Mucosa of gallbladder (tissue), 1 donor: Measurements from ENCODE around the gene GSAP. TPM values are rescaled to one million over a fixed set of nuclear protein-coding genes. Genes with fewer than 3 reads are reported as not detected.

Experiments
- DNase-seq: peaks from one replicate; pipeline ENCODE4 v3.0.0-alpha.2; 2020; ENCODE audit warnings: low spot score
- total RNA-seq: library from RNA; stranded (reverse); gene quantifications from one replicate; pipeline ENCODE4 v1.2.1, GENCODE V29; 2021
- donor health status: DM: no; HTN: no; CAD: no.

Gene GSAP
- total RNA-seq, 1 donor from 2014 or later: 23.9 TPM

DNA sequence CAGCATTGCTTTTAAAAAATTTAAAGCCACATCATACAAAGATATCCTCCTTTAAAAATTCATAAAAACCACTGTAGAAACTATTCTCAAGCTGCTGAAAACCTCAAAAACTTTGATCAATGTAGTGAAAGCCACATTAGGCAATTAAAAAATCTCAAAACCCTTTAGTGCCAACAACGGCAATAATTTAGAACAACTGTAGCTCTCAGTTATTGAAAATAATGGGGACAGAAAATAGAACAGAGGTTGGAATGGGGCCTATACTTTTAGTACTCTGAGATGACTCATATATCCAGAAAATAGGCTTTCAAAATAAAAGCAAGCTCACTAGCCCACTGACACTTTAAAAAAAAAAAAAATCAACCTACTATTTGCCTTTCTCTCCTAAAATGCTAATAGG lies 87.5 kb downstream of the GSAP start:
- DNase-seq: no peak

DNA sequence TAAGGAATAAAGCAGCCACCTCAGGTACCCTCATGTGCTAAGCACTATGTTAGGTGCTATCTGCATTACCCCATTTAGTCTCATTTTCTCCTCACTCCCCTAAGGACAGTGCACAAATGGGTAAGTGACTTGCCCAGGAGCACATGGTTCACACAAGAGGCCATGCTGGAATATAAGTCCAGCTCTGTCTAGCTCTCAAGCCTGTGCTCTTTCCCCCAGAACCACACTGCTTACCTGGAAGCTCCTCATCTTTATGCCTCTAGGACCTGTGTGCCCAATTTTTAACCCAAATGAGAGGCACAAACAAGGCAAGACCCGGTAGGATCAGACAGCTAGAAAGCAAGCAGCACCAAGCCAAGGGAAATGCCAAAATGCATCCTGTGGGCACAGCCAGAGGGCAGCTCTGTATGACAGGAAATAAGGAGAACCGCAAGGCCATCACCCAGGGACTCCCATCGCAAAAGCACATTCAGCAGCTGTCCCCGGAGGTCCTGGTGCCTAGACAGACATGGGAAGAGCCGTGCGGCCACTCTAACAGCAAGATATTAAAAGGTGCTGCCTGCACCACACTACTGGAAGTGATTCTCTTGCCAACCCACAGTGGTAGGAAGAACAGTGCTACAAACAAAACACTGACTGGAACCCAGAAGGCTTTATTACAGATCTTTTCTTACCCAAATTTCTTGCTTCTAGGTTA lies 88.1 kb downstream of the GSAP start:
- no peak for DNase-seq

DNA sequence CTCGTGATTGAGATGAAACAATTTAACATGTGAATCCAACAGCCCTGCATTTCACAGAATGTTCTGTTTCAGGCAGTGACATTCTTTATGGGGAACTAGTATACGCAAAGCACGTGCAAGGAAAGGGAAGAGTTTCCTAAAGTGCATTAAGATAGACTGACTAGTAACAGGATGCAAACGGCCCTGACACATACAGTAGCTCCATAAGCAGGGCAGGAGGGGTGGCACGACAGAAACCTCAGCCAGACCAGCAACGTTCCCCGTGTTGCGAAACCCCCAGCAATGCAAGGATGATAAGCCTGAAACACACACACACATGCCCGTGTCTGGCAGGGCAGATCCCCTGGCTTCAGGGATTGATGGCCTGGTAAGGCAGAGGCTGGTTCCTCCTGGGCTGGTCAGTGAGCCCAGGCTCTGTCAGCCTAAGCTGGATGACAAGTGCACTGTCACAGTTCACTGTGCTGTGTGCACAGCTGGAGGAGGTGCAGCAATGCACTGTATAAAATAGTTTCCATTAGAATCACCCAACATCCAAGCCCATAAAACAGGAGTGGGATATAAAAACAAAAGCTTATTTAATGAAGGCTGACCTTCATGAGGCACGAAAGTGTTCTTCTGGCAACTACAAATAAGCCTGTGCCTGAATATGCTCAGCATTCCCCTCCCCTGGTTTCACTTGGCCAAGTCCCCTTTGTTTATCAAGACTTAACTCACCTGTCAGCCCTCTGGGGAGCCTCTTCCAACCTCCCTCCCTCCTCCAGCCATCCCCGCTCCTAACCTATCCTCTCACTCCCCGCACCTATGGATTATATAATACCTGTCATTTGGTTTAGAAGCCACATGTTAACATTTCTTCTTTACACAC lies 88.8 kb downstream of the GSAP start:
- DNase-seq: no peak

DNA sequence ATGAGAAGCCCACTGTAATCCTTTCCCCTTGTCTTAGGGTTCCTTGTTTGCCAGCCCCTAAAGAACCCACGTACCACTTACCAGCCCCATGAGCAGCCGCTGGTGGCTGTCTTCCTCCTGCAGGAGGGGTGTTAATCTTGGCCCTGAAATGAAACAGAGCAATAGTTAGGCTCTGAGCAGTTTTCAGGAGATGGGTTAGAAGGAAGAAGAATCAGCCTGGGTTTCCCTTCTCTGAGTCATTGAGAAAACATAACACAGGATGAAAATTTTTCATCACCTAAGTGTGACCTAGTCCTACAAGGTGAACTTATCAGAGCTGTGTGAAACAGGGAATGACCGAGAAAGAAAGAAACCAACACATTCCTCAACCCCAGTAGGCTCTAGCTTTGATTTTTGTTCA lies 90.0 kb downstream of the GSAP start:
- no peak for DNase-seq

DNA sequence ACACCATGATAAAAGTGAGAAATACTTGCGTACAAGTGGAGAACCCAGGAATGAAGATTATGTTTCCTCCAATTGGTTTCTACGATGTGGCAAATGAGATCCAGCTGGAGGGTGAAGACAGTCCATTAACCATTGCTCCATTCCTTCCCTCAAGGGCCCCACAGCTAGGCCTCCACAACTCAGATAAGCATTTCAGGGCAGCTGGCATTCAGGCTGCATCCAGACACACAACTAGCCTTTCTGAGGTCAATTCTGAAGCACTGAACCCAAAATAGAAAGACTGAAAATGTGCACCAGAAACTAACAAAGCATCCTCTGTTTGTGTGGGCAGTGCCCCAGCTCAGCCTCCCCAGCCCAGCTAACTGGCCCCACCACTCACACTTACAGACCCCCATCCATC lies 94.8 kb downstream of the GSAP start:
- DNase-seq: no peak

DNA sequence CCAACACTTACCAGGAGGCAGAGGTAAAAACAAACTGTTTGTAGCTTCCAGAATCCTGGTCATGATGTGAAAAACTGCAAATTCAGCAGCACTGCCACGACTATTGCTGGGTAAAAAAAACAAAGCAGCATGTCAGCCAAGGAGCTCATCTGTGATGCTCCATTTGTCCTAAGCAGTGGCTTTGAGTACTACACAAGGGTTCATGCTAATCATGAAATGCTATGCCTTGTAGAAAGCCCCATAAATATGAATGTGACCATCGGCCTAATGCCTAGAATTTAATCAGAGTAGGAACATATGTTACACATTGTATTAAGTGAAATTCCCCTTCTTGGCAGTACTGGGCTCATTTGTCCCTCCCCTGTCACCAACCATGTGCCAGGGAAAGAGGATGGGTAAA lies 95.4 kb downstream of the GSAP start:
- no peak for DNase-seq

DNA sequence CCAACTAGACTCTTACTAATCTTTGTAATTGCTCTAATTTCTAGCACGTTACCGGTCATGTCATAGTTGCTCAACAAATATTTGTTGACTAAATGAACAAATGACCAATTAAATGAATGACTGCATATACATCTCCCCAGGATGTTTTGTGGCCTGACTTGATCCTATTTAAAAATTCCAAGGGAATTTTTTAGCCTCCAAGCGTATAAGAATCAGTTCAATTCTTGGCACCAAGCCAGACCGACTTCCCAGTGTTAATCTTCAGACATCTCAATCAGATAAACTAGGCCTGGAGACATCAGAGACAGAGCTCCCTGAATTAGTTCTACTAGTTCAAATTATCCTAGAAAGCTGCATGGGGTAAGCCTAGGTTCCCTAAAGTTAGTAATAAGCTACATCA lies 96.0 kb downstream of the GSAP start:
- DNase-seq: no peak

DNA sequence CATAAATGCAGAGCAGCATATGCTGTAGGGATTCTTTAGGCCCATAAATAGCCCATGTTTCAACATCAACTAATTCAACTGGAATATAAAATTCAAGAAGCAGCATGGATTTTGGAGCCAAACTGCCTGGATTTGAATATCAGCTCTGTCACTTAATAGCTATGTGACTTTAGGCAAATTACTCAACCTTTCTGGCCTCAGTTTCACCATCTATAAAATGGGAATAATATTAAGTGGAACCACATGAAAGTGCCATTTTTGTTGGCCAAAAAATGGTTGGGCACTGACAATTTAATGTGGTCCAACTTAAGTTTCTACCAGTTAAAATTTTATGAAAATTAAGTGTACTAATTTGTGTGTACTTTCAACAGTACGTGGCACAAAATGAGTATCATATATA lies 98.1 kb downstream of the GSAP start:
- no peak for DNase-seq

DNA sequence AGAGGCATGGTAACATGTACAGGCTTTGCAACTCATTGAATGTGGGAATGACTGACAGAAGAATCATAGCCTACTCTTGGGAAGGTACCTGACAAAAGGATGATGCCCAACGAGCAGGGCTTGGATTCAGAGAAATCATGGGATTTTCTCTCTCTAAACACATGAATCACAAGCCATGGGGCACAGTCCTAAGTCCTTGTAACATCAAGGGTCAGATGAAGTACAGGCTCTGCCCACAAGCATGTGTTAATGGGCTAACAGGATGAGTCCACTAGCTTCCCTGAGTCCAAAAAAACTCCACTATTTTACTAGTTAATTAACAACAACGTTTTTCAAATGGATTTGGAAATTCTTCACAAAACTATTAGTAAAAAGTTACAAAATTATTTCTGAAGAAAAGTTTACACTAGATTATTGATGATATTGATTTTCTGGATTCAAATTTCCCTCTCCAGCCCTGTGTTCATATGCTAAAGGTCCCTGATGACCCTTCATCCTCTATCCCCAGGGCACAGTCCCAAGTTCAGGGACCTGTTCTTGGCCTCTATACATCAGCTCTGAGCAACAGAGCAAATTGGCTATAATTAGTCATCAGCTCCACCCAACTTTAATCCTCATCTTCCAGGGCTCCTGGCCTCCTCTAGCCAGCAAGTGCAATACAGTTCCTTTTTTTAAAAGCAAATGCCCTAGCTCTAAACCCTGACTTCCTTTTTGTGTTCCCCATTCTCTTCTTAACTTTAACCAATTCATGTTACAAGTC lies 99.8 kb downstream of the GSAP start:
- DNase-seq: no peak

DNA sequence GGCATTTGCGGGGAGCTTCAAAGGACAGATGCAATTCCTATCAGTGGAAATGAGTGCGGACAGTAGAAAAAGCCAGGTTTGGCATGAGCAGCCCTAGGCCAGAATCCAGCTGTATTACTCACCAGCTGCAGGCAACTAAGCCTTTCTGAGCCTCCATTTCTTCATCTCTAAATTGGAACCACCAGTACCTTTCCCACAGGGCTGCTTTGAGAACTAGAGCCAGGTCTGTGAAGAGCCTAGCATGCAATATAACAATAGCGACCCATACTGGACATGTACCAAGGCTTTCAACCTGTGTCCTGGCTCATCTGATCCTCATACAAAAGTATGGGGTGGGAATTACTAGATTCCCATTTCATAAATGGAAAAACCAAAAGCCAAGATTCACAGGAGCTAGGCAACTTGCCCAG lies 101.0 kb downstream of the GSAP start:
- no peak for DNase-seq

DNA sequence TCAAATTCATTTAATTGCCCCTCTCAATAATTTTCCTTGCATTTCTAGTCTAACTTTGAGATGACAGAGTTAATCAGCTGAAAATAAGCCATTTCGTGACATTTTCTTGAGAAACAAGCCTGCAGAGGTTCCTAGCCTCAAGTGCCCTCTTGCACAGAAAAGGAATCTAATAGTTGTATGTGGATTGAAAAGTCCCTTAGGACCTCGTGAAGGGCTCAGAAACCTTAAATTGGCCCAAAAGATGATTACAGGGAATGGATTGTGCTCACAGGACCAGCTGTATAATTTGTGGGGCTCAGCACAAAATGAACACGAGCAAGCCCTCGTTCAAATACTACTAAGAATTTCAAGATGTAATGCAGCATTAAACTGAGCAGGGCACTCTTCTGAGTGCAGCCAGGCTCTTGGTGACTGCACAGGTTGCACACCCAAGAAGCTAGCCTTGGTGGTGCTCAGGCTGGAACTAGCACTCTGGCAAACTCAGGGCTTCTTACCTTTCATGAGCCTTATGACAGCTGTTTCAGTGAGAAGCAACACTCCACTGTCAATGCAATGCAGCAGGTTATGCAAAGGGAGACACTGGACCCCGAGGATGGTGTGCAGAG lies 102.2 kb downstream of the GSAP start:
- no peak for DNase-seq

DNA sequence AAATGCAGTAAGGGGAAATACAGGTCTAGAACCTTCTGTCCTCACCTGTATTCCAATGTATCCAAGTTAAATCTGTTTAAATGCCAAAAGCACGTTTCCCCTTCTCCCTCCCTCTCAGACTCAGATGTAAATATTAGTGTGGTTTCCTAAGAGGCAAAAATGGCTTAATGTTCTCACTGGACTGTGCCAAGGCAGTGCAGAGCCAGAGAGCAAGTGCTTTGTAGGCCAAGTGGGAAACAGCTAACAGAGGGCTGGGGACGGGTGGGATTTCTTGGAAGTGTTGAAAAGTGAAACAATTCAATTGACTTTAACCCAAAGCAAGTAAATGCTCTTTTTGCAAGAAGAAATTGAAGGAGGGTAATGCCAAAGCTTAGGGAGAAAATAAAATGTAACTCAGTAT lies 103.1 kb downstream of the GSAP start:
- DNase-seq: no peak

DNA sequence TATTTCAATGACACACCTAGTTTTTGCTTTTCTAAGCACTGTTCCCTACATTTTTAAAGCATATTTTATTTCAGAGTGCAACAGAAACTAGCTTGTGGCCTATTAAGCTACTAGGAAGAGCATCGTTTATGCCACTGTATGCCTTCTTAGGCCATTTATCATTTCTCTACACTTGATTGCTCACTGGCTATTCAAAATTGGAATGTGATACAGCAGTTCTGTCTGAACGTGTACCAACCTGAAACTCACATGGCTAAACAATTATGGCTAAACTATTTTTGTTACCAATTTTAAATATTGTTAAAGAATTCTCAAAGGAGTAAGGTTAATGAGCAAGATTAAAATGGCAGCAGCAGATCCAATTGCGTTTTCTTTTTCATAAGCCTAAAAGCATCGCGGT lies 105.2 kb downstream of the GSAP start:
- DNase-seq: no peak

DNA sequence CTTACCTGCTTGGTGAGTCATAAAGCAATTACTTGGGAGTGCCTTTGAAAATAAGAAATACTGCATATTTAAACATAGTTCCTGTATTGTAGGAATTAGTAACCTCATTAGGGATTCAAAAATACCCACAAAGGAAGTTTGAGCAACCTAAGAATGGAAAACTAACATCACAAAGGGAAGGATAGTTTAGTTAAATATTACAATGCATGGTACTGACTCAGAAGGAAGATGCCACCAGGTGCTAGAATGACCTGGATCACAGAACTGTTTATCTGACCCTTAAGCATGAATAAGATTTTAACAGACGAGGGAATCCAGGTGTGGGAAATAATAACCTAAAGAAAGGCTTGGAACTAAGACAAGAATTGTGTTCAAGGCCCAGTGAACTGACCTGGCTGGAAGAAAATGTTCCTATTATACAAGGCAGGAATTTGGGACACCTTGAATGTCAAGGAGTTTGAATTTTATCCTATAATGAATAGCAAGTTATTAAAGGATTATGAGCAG lies 106.4 kb downstream of the GSAP start:
- DNase-seq: no peak

DNA sequence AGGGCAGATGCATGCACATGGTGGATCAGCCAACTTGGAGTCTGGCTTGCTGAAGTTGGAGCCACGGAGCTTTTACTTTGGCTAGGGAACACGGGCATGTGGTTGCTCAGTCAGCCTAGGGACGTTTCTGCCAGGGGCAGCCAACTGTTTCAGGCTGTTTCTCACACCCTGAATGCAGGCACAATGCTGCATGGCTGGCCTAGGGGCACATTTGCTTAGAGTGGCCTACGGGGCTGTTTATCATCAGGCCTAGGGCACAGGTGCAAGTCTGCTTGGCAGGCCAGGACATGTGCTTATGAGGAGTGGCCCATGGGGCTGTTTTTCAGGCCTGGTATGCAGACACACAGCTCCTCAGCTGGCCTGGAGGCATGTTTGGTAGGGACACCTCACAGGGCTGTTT lies 107.4 kb downstream of the GSAP start:
- no peak for DNase-seq

DNA sequence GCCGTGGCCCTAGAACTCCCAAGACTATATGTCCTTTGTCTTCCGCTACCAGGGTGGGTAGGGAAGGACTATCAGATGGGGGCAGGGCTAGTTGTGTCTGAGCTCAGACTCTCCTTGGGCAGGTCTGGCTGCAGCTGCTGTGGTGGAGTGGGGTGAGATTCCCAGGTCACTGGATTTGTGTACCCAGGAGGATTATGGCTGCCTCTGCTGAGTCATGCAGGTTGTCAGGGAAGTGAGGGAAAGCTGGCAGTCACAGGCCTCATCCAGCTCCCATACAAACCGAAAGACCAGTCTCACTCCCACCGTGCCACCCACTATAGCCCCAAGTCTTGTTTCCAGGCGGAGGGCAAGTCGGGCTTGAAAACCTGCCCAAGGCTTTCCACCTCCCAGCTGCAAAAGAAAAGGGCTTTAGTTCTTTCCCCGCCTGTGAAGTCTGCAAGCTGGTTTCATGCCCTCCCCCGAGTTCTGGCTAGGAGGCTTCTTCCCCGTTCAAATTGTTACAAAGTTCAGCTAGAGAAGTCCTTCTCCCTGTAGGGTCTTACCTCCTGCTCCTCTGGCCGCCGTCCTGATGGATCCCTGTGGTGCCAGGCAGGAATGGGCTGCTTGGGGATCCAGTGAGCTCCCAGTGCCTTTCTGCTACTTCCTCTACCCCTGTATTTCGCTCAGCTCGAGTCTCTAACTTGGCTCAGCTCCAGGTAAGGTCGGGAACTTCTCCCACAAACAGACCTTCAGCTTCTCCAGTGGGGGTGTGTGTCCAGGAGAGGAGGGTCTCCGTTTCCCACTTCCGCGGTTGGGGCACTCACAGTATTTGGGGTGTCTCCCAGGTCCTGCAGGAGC lies 109.7 kb downstream of the GSAP start:
- DNase-seq: no peak

DNA sequence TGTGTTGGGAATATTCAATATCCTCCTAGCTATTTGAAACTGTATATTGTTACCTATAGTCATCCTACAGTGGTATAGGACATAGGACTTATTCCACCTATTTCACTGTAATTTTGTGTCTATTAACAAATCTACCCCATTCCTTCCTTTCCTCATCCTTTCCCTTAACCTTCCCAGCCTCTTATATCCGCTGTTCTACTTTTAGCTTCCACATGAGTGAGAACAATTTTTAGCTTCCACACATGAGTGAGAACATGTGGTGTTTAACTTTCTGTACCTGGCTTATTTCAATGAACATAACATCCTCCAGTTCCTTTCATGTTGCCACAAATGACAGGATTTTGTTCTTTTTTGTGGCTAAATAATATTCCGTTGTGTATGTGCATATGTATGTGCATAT lies 120.6 kb downstream of the GSAP start:
- DNase-seq: no peak

DNA sequence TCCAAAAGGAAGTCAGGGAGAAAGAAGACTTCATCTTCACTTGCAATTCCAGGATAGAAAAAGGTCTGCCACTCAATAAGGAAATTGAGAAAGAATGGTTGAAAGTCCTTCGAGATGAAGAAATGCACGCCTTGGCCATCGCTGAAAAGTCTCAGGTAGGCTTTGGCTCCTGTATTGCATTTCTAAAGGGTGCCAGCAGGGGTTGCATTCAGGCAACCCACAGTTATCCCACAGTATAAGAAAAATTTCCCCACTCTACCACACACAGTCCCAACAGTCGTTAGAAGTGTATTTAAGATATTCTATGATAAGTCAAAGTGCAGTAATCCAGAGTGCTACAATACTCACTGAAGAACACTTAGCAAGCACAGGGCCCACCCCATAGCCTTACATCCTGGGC lies 123.1 kb downstream of the GSAP start:
- no peak for DNase-seq

DNA sequence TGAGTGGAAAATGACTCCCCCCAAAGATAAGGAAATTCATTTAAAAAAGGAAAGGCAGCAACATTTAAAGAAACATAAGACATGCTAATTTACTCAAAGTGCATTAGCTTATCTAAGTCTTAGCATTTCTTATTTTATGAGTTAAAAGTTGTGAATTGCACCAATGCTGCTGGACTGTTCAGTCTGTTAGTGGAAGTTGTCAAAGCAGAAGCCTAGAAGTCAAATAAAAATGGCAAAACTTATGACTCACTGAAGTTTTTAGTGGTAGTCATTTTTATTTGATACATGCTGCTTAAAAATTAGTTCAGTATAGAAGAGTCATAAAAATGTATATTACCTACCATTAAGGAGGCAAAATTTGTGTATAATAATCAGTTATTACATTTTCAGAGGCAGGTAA lies 125.7 kb downstream of the GSAP start:
- DNase-seq: no peak

DNA sequence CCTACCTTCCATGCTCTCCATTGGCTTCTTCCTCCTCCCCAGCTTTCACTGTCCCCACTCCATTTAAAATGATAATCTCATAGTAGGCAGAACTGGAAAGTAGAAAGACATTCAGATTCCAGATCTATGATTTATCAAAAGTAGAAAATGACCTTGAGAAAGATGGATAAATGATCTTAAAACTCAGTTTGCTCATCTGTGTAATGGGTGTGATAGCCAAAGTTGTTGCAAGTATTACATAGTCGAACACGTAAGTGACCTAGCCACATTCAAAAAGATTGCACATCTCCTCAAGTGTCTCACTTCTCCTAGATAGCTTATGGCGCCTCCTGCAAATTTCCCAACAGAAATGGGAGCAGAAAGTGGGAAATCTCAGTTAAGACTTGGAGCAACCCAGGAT lies 126.8 kb downstream of the GSAP start:
- DNase-seq: no peak

DNA sequence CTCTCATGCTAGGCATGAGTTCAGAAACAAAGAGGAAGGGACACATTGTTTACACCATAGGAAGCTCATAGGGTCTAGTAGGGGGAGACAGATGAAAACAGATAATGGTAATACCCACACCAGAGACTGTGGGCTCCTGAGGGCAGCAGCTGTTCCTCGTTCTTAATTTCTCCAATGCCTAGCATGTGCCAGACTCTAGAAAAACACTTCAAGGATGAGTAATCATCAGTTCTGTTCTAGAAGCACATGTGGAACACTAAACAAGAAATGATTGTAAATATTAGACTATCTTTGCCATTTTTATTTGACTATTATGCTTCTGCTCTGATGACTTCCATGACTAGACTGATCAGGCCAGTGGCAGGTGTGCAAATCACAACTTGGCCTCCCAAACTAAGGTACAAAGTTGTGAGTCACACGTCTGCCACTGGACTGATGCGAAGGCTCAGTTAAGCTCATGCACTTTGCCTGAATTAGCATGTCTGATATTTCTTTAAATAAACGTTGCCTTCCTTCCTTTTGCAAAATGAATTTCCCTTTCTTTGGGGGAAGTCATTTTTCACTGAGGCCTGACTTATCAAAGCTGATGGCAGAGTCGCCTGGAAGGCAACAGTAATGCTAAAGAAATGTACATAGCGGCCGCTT lies 127.4 kb downstream of the GSAP start:
- no peak for DNase-seq
